ENCODE data around the gene HDAC4. TPM values are rescaled to one million over a fixed set of nuclear protein-coding genes. Genes with fewer than 3 reads are reported as not detected.

HDAC4 gene
- total RNA-seq, 1 experiment from 2014 or later: 32.0 TPM

DNA sequence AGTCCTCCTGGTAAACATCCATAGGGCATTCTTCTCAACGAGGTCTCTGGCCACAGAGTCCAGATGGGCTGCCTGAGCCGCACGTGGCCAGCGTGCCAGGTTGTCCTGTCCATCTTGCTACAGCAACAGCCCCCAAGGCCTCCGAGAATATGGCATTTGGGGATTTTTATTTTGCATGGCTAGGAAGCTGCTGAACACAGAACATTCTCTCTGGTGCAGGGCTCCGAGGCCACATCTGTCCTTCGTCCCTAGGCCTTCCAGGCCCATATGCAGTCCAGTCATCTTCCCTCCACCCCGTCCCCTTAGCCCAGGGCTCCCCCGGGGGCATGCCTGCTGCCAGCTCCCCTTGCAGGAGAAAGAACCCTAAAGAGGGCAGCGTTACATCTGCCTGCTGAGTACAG, 2.3 kb downstream of the HDAC4 start:
- Histone ChIP-seq H3K23ac (ENCODE audit: insufficient read length, low read depth, low read length) (no peak overlapping the region), H3K18ac (ENCODE audit: insufficient read length, low read depth, low read length) (no peak overlapping the region), H3T11ph (ENCODE audit: low read length) (no peak overlapping the region), H3K9me3 (ENCODE audit: control insufficient read depth, low read depth, low read length) (no peaks in the 10 kb centered on the region), H2AK5ac (ENCODE audit: insufficient read length, low read length) (no peak overlapping the region), H2BK120ac (ENCODE audit: low read depth, low read length, poor library complexity, severe bottlenecking) (no peak overlapping the region), H2BK15ac (ENCODE audit: low read depth, low read length) (no peak overlapping the region), H3K79me2 (ENCODE audit: insufficient read depth, low read length) (peaks cover 25% of the 10 kb centered on the region; the same call in 1 of the 2 replicates), H3K4me2 (ENCODE audit: insufficient read depth, insufficient read length, low read length) (no peak overlapping the region), H3K4me1 (ENCODE audit: insufficient read depth, low read length) (no peaks in the 10 kb centered on the region; the same call in 1 of the 2 replicates), H2AFZ (ENCODE audit: low read length) (no peak overlapping the region), H3K27ac (ENCODE audit: insufficient read length, low read depth, low read length) (no peak overlapping the region), H4K8ac (replicated peaks; ENCODE audit: insufficient read length, low read depth, low read length) (no peak overlapping the region), H4K20me1 (ENCODE audit: control insufficient read depth, insufficient read depth, insufficient read length) (no peaks in the 10 kb centered on the region), H4K5ac (ENCODE audit: insufficient read length, low read depth, low read length) (no peak overlapping the region), H3K23me2 (ENCODE audit: insufficient read length, low read depth, low read length, poor library complexity, severe bottlenecking) (no peaks in the 10 kb centered on the region), H3K79me1 (ENCODE audit: insufficient read depth, low read depth, low read length, poor library complexity, severe bottlenecking) (no peaks in the 10 kb centered on the region), H3K4ac (ENCODE audit: low read depth, low read length) (no peak overlapping the region), H3K14ac (ENCODE audit: insufficient read depth, low read length) (no peak overlapping the region), H2BK20ac (ENCODE audit: low read depth, low read length, poor library complexity, severe bottlenecking) (no peak overlapping the region), H3K9ac (ENCODE audit: extremely low read depth, insufficient read length, low read length) (no peak overlapping the region), H4K91ac (ENCODE audit: insufficient read length, low read depth, low read length) (no peak overlapping the region), H3K27me3 (ENCODE audit: insufficient read depth, low read length) (no peaks in the 10 kb centered on the region), H3K56ac (ENCODE audit: insufficient read length, low read depth, low read length) (no peak overlapping the region), H2BK5ac (ENCODE audit: insufficient read length, low read length) (no peak overlapping the region), H2BK12ac (ENCODE audit: insufficient read length, low read depth, low read length) (no peak overlapping the region)
- H3K4me1 Mint-ChIP-seq: peaks cover 41% of the 10 kb centered on the region in 2 experiments
- H3K36me3 Mint-ChIP-seq (ENCODE audit: insufficient read depth in 1 of 3, low read depth in 3 of 3): peaks cover 0 to 2% (median 0%) of the 10 kb centered on the region in 3 experiments; a peak in 4 of 7 replicates
- no peak for TF ChIP-seq CTCF (conservative IDR thresholded peaks at IDR 0.05)
- no peaks in the 10 kb centered on the region for H3K9me3 Mint-ChIP-seq
- H3K27ac Mint-ChIP-seq: no peak overlapping the region
- DNase-seq: peak; percentile 26
- H3K27me3 Mint-ChIP-seq (ENCODE audit: low read depth): no peaks in the 10 kb centered on the region
- WGBS (ENCODE audit: extremely low coverage, insufficient read length, low lambda C conversion rate): no CpG with 5 or more reads among the region's 10 CpGs
- H3K4me3 Mint-ChIP-seq: peak overlapping the region; percentile 29 to 88; a peak in 3 of 5 replicates
